ENCODE measurements around the gene ZSCAN25. TPM values are rescaled to one million over a fixed set of nuclear protein-coding genes. Genes with fewer than 3 reads are reported as not detected.

Gene ZSCAN25
- total RNA-seq, 1 experiment from 2014 or later, result 12.9 TPM

DNA sequence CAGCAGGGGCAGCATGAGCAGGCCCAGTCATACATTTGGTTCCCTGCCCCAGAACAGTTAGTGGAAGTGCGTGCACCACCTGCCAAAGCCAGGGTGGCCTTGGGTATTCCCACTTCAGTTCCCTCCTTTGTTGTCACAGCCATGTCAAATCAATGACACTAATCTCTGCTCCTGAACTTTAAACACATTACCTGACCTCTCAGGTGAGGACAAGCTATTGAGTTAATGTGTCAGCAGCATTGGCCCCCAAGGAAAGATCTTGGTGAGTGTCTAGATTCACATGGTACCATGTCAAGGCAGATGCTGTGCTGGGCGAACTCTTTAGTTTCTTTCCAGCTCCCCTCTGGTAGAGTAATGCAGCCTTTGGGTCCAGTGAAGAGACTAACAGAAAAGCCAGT, 60.9 kb downstream of the ZSCAN25 start:
- no TSS peak for BruUV-seq (replicated peaks)
- H3K27me3 Mint-ChIP-seq (ENCODE audit: unreplicated experiment), result no peaks in the 10 kb centered on the region
- H3K4me3 Mint-ChIP-seq (ENCODE audit: low read depth, unreplicated experiment), result peak overlapping the region; percentile 40
- peaks cover 27% of the 10 kb centered on the region for H3K36me3 Mint-ChIP-seq (ENCODE audit: insufficient read depth, unreplicated experiment)
- no peak for DNase-seq
- H3K27ac Mint-ChIP-seq (ENCODE audit: unreplicated experiment), result no peak overlapping the region
- peaks cover 3% of the 10 kb centered on the region for H3K9me3 Mint-ChIP-seq (ENCODE audit: low read depth, unreplicated experiment)
- TF ChIP-seq, protein P1, sequence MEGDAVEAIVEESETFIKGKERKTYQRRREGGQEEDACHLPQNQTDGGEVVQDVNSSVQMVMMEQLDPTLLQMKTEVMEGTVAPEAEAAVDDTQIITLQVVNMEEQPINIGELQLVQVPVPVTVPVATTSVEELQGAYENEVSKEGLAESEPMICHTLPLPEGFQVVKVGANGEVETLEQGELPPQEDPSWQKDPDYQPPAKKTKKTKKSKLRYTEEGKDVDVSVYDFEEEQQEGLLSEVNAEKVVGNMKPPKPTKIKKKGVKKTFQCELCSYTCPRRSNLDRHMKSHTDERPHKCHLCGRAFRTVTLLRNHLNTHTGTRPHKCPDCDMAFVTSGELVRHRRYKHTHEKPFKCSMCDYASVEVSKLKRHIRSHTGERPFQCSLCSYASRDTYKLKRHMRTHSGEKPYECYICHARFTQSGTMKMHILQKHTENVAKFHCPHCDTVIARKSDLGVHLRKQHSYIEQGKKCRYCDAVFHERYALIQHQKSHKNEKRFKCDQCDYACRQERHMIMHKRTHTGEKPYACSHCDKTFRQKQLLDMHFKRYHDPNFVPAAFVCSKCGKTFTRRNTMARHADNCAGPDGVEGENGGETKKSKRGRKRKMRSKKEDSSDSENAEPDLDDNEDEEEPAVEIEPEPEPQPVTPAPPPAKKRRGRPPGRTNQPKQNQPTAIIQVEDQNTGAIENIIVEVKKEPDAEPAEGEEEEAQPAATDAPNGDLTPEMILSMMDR (IDR thresholded peaks at IDR 0.05; ENCODE audit: unreplicated experiment), result no peak
- H3K4me1 Mint-ChIP-seq (ENCODE audit: low read depth, unreplicated experiment), result peaks cover 26% of the 10 kb centered on the region
- intact Hi-C loops (cut with micrococcal nuclease; ENCODE audit: unreplicated experiment), result no loop called here
- CTCF ChIA-PET, result no interaction called here

DNA sequence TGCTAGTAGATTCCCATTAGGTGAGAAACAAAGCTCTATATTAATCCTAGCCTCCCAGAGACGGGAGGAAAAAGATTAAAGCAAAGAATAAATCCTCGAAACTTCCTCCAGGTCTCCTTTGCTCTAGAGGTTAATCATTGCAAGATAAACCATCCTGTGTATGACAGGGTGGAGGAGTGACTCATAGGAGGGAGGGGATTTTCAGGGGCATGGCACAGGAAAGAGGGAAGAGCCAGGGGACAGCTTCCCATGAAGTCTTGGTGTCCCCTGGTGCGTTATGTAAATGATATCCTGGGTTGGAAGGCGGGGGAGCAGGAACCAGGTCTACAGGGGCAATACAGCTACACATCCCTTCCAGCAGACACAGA, 62.3 kb downstream of the ZSCAN25 start:
- Mint-ChIP-seq H3K27me3 (ENCODE audit: unreplicated experiment) (no peaks in the 10 kb centered on the region), H3K27ac (ENCODE audit: unreplicated experiment) (peak overlapping the region; percentile 90), H3K4me3 (ENCODE audit: low read depth, unreplicated experiment) (peak overlapping the region; percentile 68), H3K36me3 (ENCODE audit: insufficient read depth, unreplicated experiment) (peaks cover 27% of the 10 kb centered on the region), H3K9me3 (ENCODE audit: low read depth, unreplicated experiment) (peaks cover 3% of the 10 kb centered on the region), H3K4me1 (ENCODE audit: low read depth, unreplicated experiment) (peaks cover 26% of the 10 kb centered on the region)
- intact Hi-C loops (cut with micrococcal nuclease; ENCODE audit: unreplicated experiment), result no loop called here
- DNase-seq, result peak; percentile 65
- CTCF ChIA-PET, result interaction anchor here (0.7 kb wide), 1 partner anchor 159 kb away, joined by 3 read pairs; no protein-coding TSS in a partner anchor
- TF ChIP-seq, protein P1 (IDR thresholded peaks at IDR 0.05; ENCODE audit: unreplicated experiment), result no peak
- BruUV-seq (replicated peaks), result no TSS peak

DNA sequence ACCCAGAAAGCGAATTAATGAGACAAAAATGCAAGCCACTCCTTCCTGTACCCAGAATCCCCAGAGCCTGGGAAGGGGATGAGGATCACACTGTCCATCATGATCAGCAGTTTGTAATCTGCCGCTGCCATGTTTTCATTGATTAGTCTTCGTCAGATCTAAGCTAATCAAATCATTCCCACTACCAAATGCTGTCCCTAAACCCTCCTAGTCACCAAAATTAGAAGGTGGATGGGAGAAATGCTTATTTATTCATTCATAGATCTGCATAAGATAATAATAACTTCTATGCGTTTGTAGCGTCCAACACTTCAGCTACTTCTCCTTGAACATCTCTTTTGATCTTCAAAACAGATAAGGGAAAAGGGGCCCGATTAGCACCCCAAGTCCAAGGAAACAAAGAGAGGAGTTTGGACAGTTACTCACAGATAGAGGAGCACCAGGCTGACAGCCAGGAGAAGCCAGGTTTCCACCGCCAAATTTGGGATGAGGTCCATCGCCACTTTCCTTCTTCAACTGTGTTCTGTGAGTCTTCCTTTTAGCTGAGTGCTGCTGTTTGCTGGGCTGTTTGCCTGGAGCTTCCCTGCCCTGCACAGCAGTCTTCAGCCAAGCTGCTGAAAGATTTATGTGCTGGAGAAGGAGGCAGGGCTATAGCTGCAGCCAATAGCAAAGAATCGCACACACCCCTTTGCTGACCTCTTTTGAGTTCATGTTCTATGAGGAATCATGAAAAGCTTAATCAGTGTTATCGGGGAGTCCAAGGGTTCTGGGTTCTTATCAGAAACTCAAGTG, 62.9 kb downstream of the ZSCAN25 start, which contains the start of gene CYP3A5:
Gene CYP3A5 (minus strand): TSS at position 597 of the 792 bp plus-strand sequence. CDS start 100 bp downstream, at position 497.
- TSS peak; percentile 74 for BruUV-seq (replicated peaks)
- no peaks in the 10 kb centered on the region for H3K27me3 Mint-ChIP-seq (ENCODE audit: unreplicated experiment)
- H3K27ac Mint-ChIP-seq (ENCODE audit: unreplicated experiment), result peak within 1 kb of the TSS; percentile 90
- intact Hi-C loops (cut with micrococcal nuclease; ENCODE audit: unreplicated experiment), result no loop called here
- CTCF ChIA-PET, result interaction anchor here (0.7 to 1.0 kb wide), 2 partner anchors 20 to 159 kb away, joined by 3 read pairs; no protein-coding TSS in a partner anchor
- peaks cover 26% of the 10 kb centered on the region for H3K4me1 Mint-ChIP-seq (ENCODE audit: low read depth, unreplicated experiment)
- DNase-seq, result peak; percentile 37
- peak within 1 kb of the TSS; percentile 68 for H3K4me3 Mint-ChIP-seq (ENCODE audit: low read depth, unreplicated experiment)
- peaks cover 3% of the 10 kb centered on the region for H3K9me3 Mint-ChIP-seq (ENCODE audit: low read depth, unreplicated experiment)
- peaks cover 27% of the 10 kb centered on the region for H3K36me3 Mint-ChIP-seq (ENCODE audit: insufficient read depth, unreplicated experiment)
- TF ChIP-seq, protein P1 (IDR thresholded peaks at IDR 0.05; ENCODE audit: unreplicated experiment), result no peak

Other genes with a start within 250 kb of the ZSCAN25 start
- gene ARPC1B, start 242.2 kb upstream of the ZSCAN25 start, total RNA-seq (2022), result 107 and 108 TPM in 2 replicates
- gene PDAP1, start 208.3 kb upstream of the ZSCAN25 start, total RNA-seq (2022), result 83.9 and 87.2 TPM in 2 replicates
- gene BUD31, start 208.0 kb upstream of the ZSCAN25 start, total RNA-seq (2022), result 62.8 and 82.7 TPM in 2 replicates
- gene PTCD1, start 178.1 kb upstream of the ZSCAN25 start, total RNA-seq (2022), result 7.6 and 8.8 TPM in 2 replicates
- 33.4 and 37.2 TPM in 2 replicates for gene CPSF4, start 178.0 kb upstream of the ZSCAN25 start, total RNA-seq (2022)
- gene ATP5MF, start 150.8 kb upstream of the ZSCAN25 start, total RNA-seq (2022), result 222 and 234 TPM in 2 replicates
- gene ZNF789, start 144.1 kb upstream of the ZSCAN25 start, total RNA-seq (2022), result 17.2 and 18.9 TPM in 2 replicates
- gene ZNF394, start 116.7 kb upstream of the ZSCAN25 start, total RNA-seq (2022), result 17.3 and 19.2 TPM in 2 replicates
- 6.1 and 6.6 TPM in 2 replicates for gene ZKSCAN5, start 112.3 kb upstream of the ZSCAN25 start, total RNA-seq (2022)
- gene FAM200A, start 64.8 kb upstream of the ZSCAN25 start, total RNA-seq (2022), result 3.9 and 4.1 TPM in 2 replicates
- gene ZNF655, start 58.3 kb upstream of the ZSCAN25 start, total RNA-seq (2022), result not detected in 2 replicates
- gene TMEM225B, start 18.7 kb upstream of the ZSCAN25 start, total RNA-seq (2022), result not detected in 2 replicates
- gene CYP3A5, start 63.0 kb downstream of the ZSCAN25 start, total RNA-seq (2022), result 44.9 and 70.7 TPM in 2 replicates
- 0.71 and 0.86 TPM in 2 replicates for gene CYP3A7, start 118.2 kb downstream of the ZSCAN25 start, total RNA-seq (2022)
- 0.15 TPM in 1 of 2 replicates, not detected in the other for gene CYP3A4, start 167.2 kb downstream of the ZSCAN25 start, total RNA-seq (2022)
- not detected in 2 replicates for gene CYP3A43, start 211.1 kb downstream of the ZSCAN25 start, total RNA-seq (2022)